ENCODE results near the gene ZNF541.

ZNF541 gene

GRCh38 chr19:47569331-47569730 is 3.6 kb downstream of the ZNF541 start:
- no peak for DNase-seq (ENCODE audit: low spot score)
- no peak for TF ChIP-seq CTCF (IDR thresholded peaks at IDR 0.05; ENCODE audit: extremely low read depth, missing control alignments)

- TF ChIP-seq CTCF (IDR thresholded peaks at IDR 0.05; ENCODE audit: extremely low read depth, missing control alignments): no peak
- no peak for DNase-seq (ENCODE audit: low spot score)
Observed at GRCh38 chr19:47564081-47564480, 8.9 kb downstream of the ZNF541 start.

GRCh38 chr19:47561440-47562057 is 11.4 kb downstream of the ZNF541 start:
- DNase-seq (ENCODE audit: low spot score): no peak
- no peak for TF ChIP-seq CTCF (IDR thresholded peaks at IDR 0.05; ENCODE audit: extremely low read depth, missing control alignments)

- no peak for TF ChIP-seq CTCF (IDR thresholded peaks at IDR 0.05; ENCODE audit: extremely low read depth, missing control alignments)
- no peak for DNase-seq (ENCODE audit: low spot score)
Observed at GRCh38 chr19:47560999-47561398, 11.9 kb downstream of the ZNF541 start.

- DNase-seq (ENCODE audit: low spot score): no peak
- TF ChIP-seq CTCF (IDR thresholded peaks at IDR 0.05; ENCODE audit: extremely low read depth, missing control alignments): no peak
Observed at GRCh38 chr19:47550129-47550528, 22.8 kb downstream of the ZNF541 start.

GRCh38 chr19:47549261-47549862 is 23.6 kb downstream of the ZNF541 start:
- no peak for TF ChIP-seq CTCF (IDR thresholded peaks at IDR 0.05; ENCODE audit: extremely low read depth, missing control alignments)
- no peak for DNase-seq (ENCODE audit: low spot score)

- no peak for DNase-seq (ENCODE audit: low spot score)
- no peak for TF ChIP-seq CTCF (IDR thresholded peaks at IDR 0.05; ENCODE audit: extremely low read depth, missing control alignments)
Observed at GRCh38 chr19:47547199-47547598, 25.7 kb downstream of the ZNF541 start.

Data from GM20000 (cell line).